ENCODE measurements around the gene RPN2. TPM values are rescaled to one million over a fixed set of nuclear protein-coding genes. Genes with fewer than 3 reads are reported as not detected.

Gene RPN2
- total and polyA plus RNA-seq, 10 donors, result 45.7 to 161 (median 129) TPM

DNA sequence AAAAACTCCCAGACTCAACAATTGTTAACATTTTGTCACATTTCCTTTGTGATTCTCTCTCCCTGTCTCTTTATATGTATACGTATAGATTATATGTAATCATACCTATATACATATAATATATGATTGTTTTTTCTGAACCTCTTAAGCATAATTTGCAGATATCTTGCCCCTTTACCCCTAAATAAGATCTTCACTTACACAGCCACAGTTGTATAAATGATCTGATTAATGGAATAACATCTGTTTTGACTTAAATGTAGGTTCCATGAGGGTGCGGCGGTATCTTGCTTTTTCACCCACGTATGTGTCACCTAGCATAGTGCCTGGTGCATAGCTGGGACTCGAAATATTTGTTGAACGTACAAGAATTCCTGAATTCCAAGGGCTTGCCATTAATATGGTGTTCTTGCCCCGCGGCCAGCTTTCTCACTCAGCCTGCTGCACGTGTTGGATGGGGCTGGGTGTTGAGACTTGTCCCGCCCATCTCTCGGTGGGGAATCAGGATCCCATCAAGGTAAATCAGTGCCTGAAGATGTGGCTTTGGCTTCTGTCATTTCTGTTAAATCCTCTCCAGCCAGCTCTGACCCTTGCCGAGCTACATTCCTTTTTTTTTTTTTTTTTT is 99.9 kb downstream of the RPN2 start:
- no peak for DNase-seq
- H3K36me3 ChIP-seq, result no peaks in the 10 kb centered on the region
- intact Hi-C loops (cut with DNase I; ENCODE audit: low total_unique reads), result loop anchor here (10.0 kb wide), 1 partner anchor 106 kb away; no protein-coding TSS in a partner anchor
- H3K4me1 ChIP-seq, result peaks cover 6 to 40% (median 34%) of the 10 kb centered on the region in 6 donors
- no peaks in the 10 kb centered on the region for H3K9me3 ChIP-seq
- no peak overlapping the region for H3K4me3 ChIP-seq
- no peak overlapping the region for H3K27ac ChIP-seq
- 85 to 92% (median 90%) methylated on average over 12 of the region's 12 CpGs for WGBS, 5 donors
- H3K27me3 ChIP-seq (replicated peaks in 1 of 7), result peaks cover 0 to 7% (median 0%) of the 10 kb centered on the region in 7 donors
- TF ChIP-seq POLR2A (IDR thresholded peaks at IDR 0.05) (no peak), CTCF (IDR thresholded peaks at IDR 0.05 in 8 of 11, conservative IDR thresholded peaks at IDR 0.05 in 3 of 11) (no peak), POLR2AphosphoS5 (IDR thresholded peaks at IDR 0.05) (no peak)

GRCh38 chr20:37279820-37280219 is 100.7 kb downstream of the RPN2 start:
- Histone ChIP-seq H3K4me3 (no peak overlapping the region), H3K36me3 (no peaks in the 10 kb centered on the region), H3K4me1 (peaks cover 6 to 32% (median 29%) of the 10 kb centered on the region in 6 donors), H3K27me3 (replicated peaks in 1 of 7) (peaks cover 0 to 7% (median 0%) of the 10 kb centered on the region in 7 donors), H3K27ac (no peak overlapping the region), H3K9me3 (no peaks in the 10 kb centered on the region)
- DNase-seq, result no peak
- intact Hi-C loops (cut with DNase I; ENCODE audit: low total_unique reads), result loop anchor here (10.0 kb wide), 1 partner anchor 105 kb away; no protein-coding TSS in a partner anchor
- 76 to 96% (median 83%) methylated on average over 7 to 8 of the region's 8 CpGs for WGBS, 5 donors
- no peak for TF ChIP-seq CTCF (IDR thresholded peaks at IDR 0.05 in 8 of 11, conservative IDR thresholded peaks at IDR 0.05 in 3 of 11)
- no peak for TF ChIP-seq POLR2A (IDR thresholded peaks at IDR 0.05)
- TF ChIP-seq POLR2AphosphoS5 (IDR thresholded peaks at IDR 0.05), result no peak

- DNase-seq, result no peak
- Histone ChIP-seq H3K4me3 (no peak overlapping the region), H3K27me3 (replicated peaks in 1 of 7) (peaks cover 0 to 10% (median 0%) of the 10 kb centered on the region in 7 donors), H3K4me1 (peaks cover 6 to 27% (median 23%) of the 10 kb centered on the region in 6 donors), H3K36me3 (no peaks in the 10 kb centered on the region), H3K9me3 (no peaks in the 10 kb centered on the region), H3K27ac (no peak overlapping the region)
- TF ChIP-seq CTCF (IDR thresholded peaks at IDR 0.05 in 8 of 11, conservative IDR thresholded peaks at IDR 0.05 in 3 of 11) (no peak), POLR2A (IDR thresholded peaks at IDR 0.05) (no peak), POLR2AphosphoS5 (IDR thresholded peaks at IDR 0.05) (no peak)
- intact Hi-C loops (cut with DNase I; ENCODE audit: low total_unique reads), result no loop called here
- 84 to 92% (median 89%) methylated on average over 8 of the region's 8 CpGs for WGBS, 5 donors
Observed at GRCh38 chr20:37280403-37280802, 101.3 kb downstream of the RPN2 start.

GRCh38 chr20:37282556-37282955 is 103.4 kb downstream of the RPN2 start:
- intact Hi-C loops (cut with DNase I; ENCODE audit: low total_unique reads), result no loop called here
- H3K9me3 ChIP-seq, result no peaks in the 10 kb centered on the region
- H3K4me3 ChIP-seq, result no peak overlapping the region
- DNase-seq, result no peak
- 75 to 86% (median 83%) methylated on average over 6 of the region's 6 CpGs for WGBS, 5 donors
- H3K27me3 ChIP-seq (replicated peaks in 1 of 7), result peaks cover 0 to 10% (median 0%) of the 10 kb centered on the region in 7 donors
- peaks cover under 1 to 6% (median 2%) of the 10 kb centered on the region in 6 donors for H3K4me1 ChIP-seq
- H3K36me3 ChIP-seq, result no peaks in the 10 kb centered on the region
- no peak for TF ChIP-seq POLR2AphosphoS5 (IDR thresholded peaks at IDR 0.05)
- no peak for TF ChIP-seq POLR2A (IDR thresholded peaks at IDR 0.05)
- H3K27ac ChIP-seq, result no peak overlapping the region
